ENCODE data around the gene PRRT4.

Gene PRRT4

DNA sequence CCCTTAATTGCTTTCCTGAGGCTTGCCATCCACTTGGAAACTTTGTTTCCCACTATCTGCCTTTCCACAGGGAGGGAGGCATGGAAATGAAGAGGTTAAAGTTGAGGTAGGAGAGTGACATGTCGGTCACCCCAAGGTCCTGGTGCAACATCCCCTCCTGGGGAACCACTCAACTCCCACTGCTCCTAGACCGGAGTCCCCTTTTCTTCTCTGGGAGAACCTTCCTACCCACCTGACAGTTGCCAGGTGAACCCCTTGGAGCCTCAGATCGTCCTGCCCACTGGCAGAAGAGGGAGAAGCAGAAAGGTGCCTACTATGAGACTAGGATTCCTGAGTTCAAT, 26.6 kb upstream of the PRRT4 start:
- no peaks in the 10 kb centered on the region for H3K36me3 Mint-ChIP-seq (ENCODE audit: low read depth)
- no peak for DNase-seq
- H3K4me1 Mint-ChIP-seq: peaks cover 26% of the 10 kb centered on the region
- H3K27me3 Mint-ChIP-seq (ENCODE audit: low read depth, poor library complexity): peaks cover 23% of the 10 kb centered on the region
- H3K27ac Mint-ChIP-seq: no peak overlapping the region
- TF ChIP-seq, protein P1, sequence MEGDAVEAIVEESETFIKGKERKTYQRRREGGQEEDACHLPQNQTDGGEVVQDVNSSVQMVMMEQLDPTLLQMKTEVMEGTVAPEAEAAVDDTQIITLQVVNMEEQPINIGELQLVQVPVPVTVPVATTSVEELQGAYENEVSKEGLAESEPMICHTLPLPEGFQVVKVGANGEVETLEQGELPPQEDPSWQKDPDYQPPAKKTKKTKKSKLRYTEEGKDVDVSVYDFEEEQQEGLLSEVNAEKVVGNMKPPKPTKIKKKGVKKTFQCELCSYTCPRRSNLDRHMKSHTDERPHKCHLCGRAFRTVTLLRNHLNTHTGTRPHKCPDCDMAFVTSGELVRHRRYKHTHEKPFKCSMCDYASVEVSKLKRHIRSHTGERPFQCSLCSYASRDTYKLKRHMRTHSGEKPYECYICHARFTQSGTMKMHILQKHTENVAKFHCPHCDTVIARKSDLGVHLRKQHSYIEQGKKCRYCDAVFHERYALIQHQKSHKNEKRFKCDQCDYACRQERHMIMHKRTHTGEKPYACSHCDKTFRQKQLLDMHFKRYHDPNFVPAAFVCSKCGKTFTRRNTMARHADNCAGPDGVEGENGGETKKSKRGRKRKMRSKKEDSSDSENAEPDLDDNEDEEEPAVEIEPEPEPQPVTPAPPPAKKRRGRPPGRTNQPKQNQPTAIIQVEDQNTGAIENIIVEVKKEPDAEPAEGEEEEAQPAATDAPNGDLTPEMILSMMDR (IDR thresholded peaks at IDR 0.05): no peak
- no peaks in the 10 kb centered on the region for H3K9me3 Mint-ChIP-seq
- no peak overlapping the region for H3K4me3 Mint-ChIP-seq

- H3K4me1 Mint-ChIP-seq: peaks cover 26% of the 10 kb centered on the region
Observed at GRCh38 chr7:128387216-128388144, 26.0 kb upstream of the PRRT4 start.

GRCh38 chr7:128385988-128386925, 24.8 kb upstream of the PRRT4 start:
- Mint-ChIP-seq H3K27me3 (ENCODE audit: low read depth, poor library complexity) (peaks cover 30% of the 10 kb centered on the region), H3K36me3 (ENCODE audit: low read depth) (no peaks in the 10 kb centered on the region), H3K4me1 (peaks cover 29% of the 10 kb centered on the region), H3K27ac (no peak overlapping the region), H3K4me3 (no peak overlapping the region), H3K9me3 (no peaks in the 10 kb centered on the region)
- DNase-seq: no peak
- TF ChIP-seq, protein P1 (IDR thresholded peaks at IDR 0.05): no peak

More at GRCh38 chr7:128387216-128388144, 26.0 kb upstream of the PRRT4 start:
- Mint-ChIP-seq H3K36me3 (ENCODE audit: low read depth) (no peaks in the 10 kb centered on the region), H3K4me3 (no peak overlapping the region), H3K9me3 (no peaks in the 10 kb centered on the region), H3K27ac (no peak overlapping the region), H3K27me3 (ENCODE audit: low read depth, poor library complexity) (peaks cover 27% of the 10 kb centered on the region)
- DNase-seq: peak; percentile 91
- TF ChIP-seq, protein P1 (IDR thresholded peaks at IDR 0.05): peak; percentile 82

GRCh38 chr7:128384726-128385125, 23.2 kb upstream of the PRRT4 start:
- H3K9me3 Mint-ChIP-seq: no peaks in the 10 kb centered on the region
- H3K27me3 Mint-ChIP-seq (ENCODE audit: low read depth, poor library complexity): peaks cover 33% of the 10 kb centered on the region
- DNase-seq: no peak
- no peak overlapping the region for H3K27ac Mint-ChIP-seq
- TF ChIP-seq, protein P1 (IDR thresholded peaks at IDR 0.05): no peak
- H3K4me3 Mint-ChIP-seq: no peak overlapping the region
- H3K36me3 Mint-ChIP-seq (ENCODE audit: low read depth): no peaks in the 10 kb centered on the region
- H3K4me1 Mint-ChIP-seq: peaks cover 33% of the 10 kb centered on the region

GRCh38 chr7:128383776-128384175, 22.3 kb upstream of the PRRT4 start:
- Mint-ChIP-seq H3K4me3 (no peak overlapping the region), H3K9me3 (no peaks in the 10 kb centered on the region), H3K27ac (no peak overlapping the region), H3K36me3 (ENCODE audit: low read depth) (no peaks in the 10 kb centered on the region), H3K27me3 (ENCODE audit: low read depth, poor library complexity) (peaks cover 33% of the 10 kb centered on the region), H3K4me1 (peaks cover 32% of the 10 kb centered on the region)
- no peak for DNase-seq
- TF ChIP-seq, protein P1 (IDR thresholded peaks at IDR 0.05): no peak
